Thymus (tissue), 11 donors: ENCODE data around the gene SLC46A2. TPM values are rescaled to one million over a fixed set of nuclear protein-coding genes. Genes with fewer than 3 reads are reported as not detected.

ENCODE experiments used
- DNase-seq, 9 donors: peaks; one replicate each; pipeline ENCODE4 v3.0.0-alpha.2; 2013; ENCODE audit warnings: low spot score in 9 of 9, low read depth in 6 of 9, missing footprints in 1 of 9
- H3K27ac ChIP-seq, 2 donors: one replicate each; pipeline ENCODE4 v1.5.1; 2013; ENCODE audit warnings: control low read depth in 1 of 2, low read depth in 1 of 2, low read length in 1 of 2, mild to moderate bottlenecking in 1 of 2, moderate library complexity in 1 of 2
- H3K27me3 ChIP-seq, 2 donors: one replicate each; pipeline ENCODE4 v1.5.1; 2013; ENCODE audit warnings: low read length in 1 of 2; ENCODE audit not compliant: control insufficient read depth in 2 of 2, insufficient read depth in 1 of 2
- H3K36me3 ChIP-seq, 2 donors: one replicate each; pipeline ENCODE4 v1.5.1; 2013; ENCODE audit warnings: low read length in 1 of 2, mild to moderate bottlenecking in 1 of 2, moderate library complexity in 1 of 2; ENCODE audit not compliant: control insufficient read depth in 2 of 2, insufficient read depth in 2 of 2
- H3K4me1 ChIP-seq, 2 donors: one replicate each; pipeline ENCODE4 v1.5.1; 2013; ENCODE audit warnings: low read length in 2 of 2; ENCODE audit not compliant: control insufficient read depth in 2 of 2, insufficient read depth in 2 of 2
- H3K4me3 ChIP-seq, 2 donors: one replicate each; pipeline ENCODE4 v1.5.1; 2013; ENCODE audit warnings: low read length in 2 of 2, control low read depth in 1 of 2, mild to moderate bottlenecking in 1 of 2
- H3K9me3 ChIP-seq, 2 donors: one replicate each; pipeline ENCODE4 v1.5.1; 2013; ENCODE audit warnings: low read length in 1 of 2, mild to moderate bottlenecking in 1 of 2; ENCODE audit not compliant: control insufficient read depth in 2 of 2, insufficient read depth in 1 of 2
- WGBS: extraction: QIAGEN DNeasy Blood & Tissue Kit; methylation state at CpG from one replicate; pipeline ENCODE4 v1.1.7; 2013; 5-methylcytosine and 5-hydroxymethylcytosine counted together
- polyA plus RNA-seq: library from polyadenylated mRNA; stranded (reverse); fragments of 200-250 nt; gene quantifications from one replicate; pipeline ENCODE4 v1.2.3, GENCODE V29; 2013
- total RNA-seq: library from RNA; stranded (reverse); fragments of 120-200 nt; gene quantifications from one replicate; pipeline ENCODE4 v1.2.4, GENCODE V29; 2013
- donor health status: healthy.

SLC46A2 gene
- total and polyA plus RNA-seq, 2 donors: 0.98 to 24.6 TPM

GRCh38 chr9:112894041-112894440 lies 3.4 kb upstream of the SLC46A2 start:
- no peak for DNase-seq
- H3K27ac ChIP-seq: no peak overlapping the region
- peaks cover 14 to 37% of the 10 kb centered on the region in 2 donors for H3K27me3 ChIP-seq
- 92% methylated on average over 1 of the region's 1 CpG for WGBS
- no peak overlapping the region for H3K4me3 ChIP-seq
- H3K9me3 ChIP-seq: no peaks in the 10 kb centered on the region
- H3K4me1 ChIP-seq: peaks cover 0 to 4% of the 10 kb centered on the region in 2 donors
- H3K36me3 ChIP-seq: no peaks in the 10 kb centered on the region

GRCh38 chr9:112892981-112893380 lies 2.3 kb upstream of the SLC46A2 start:
- DNase-seq: no peak
- no peak overlapping the region for H3K27ac ChIP-seq
- WGBS: 99% methylated on average over 2 of the region's 2 CpGs
- H3K4me1 ChIP-seq: no peaks in the 10 kb centered on the region
- H3K9me3 ChIP-seq: no peaks in the 10 kb centered on the region
- no peak overlapping the region for H3K4me3 ChIP-seq
- no peaks in the 10 kb centered on the region for H3K36me3 ChIP-seq
- peaks cover 14 to 39% of the 10 kb centered on the region in 2 donors for H3K27me3 ChIP-seq

GRCh38 chr9:112891521-112891920 lies 845 bp upstream of the SLC46A2 start:
- Histone ChIP-seq H3K27ac (no peak overlapping the region), H3K9me3 (no peaks in the 10 kb centered on the region), H3K36me3 (no peaks in the 10 kb centered on the region), H3K4me3 (no peak overlapping the region), H3K27me3 (peaks cover 14 to 39% of the 10 kb centered on the region in 2 donors), H3K4me1 (no peaks in the 10 kb centered on the region)
- WGBS: 95% methylated on average over 3 of the region's 3 CpGs
- DNase-seq: no peak

GRCh38 chr9:112887381-112887780 lies 3.3 kb downstream of the SLC46A2 start:
- Histone ChIP-seq H3K27ac (no peak overlapping the region), H3K27me3 (peaks cover 14 to 35% of the 10 kb centered on the region in 2 donors), H3K4me3 (no peak overlapping the region), H3K4me1 (no peaks in the 10 kb centered on the region), H3K36me3 (no peaks in the 10 kb centered on the region), H3K9me3 (no peaks in the 10 kb centered on the region)
- DNase-seq: no peak
- WGBS: 71% methylated on average over 5 of the region's 5 CpGs

GRCh38 chr9:112886351-112886750 lies 4.3 kb downstream of the SLC46A2 start:
- DNase-seq: no peak
- peaks cover 0 to 2% of the 10 kb centered on the region in 2 donors for H3K36me3 ChIP-seq
- H3K4me3 ChIP-seq: no peak overlapping the region
- H3K4me1 ChIP-seq: no peaks in the 10 kb centered on the region
- H3K9me3 ChIP-seq: no peaks in the 10 kb centered on the region
- WGBS: 98% methylated on average over 4 of the region's 4 CpGs
- H3K27ac ChIP-seq: no peak overlapping the region
- peaks cover 14 to 25% of the 10 kb centered on the region in 2 donors for H3K27me3 ChIP-seq

GRCh38 chr9:112885324-112885723 lies 5.4 kb downstream of the SLC46A2 start:
- no peak for DNase-seq
- Histone ChIP-seq H3K9me3 (no peaks in the 10 kb centered on the region), H3K27me3 (peaks cover 7 to 15% of the 10 kb centered on the region in 2 donors), H3K27ac (no peak overlapping the region), H3K36me3 (peaks cover 0 to 2% of the 10 kb centered on the region in 2 donors), H3K4me3 (no peak overlapping the region), H3K4me1 (no peaks in the 10 kb centered on the region)
- WGBS: 15% methylated on average over 1 of the region's 1 CpG

GRCh38 chr9:112884721-112885120 lies 6.0 kb downstream of the SLC46A2 start:
- Histone ChIP-seq H3K27me3 (peaks cover 2 to 9% of the 10 kb centered on the region in 2 donors), H3K4me1 (no peaks in the 10 kb centered on the region), H3K27ac (no peak overlapping the region), H3K4me3 (no peak overlapping the region), H3K36me3 (peaks cover 0 to 2% of the 10 kb centered on the region in 2 donors), H3K9me3 (no peaks in the 10 kb centered on the region)
- WGBS: 95% methylated on average over 5 of the region's 5 CpGs
- no peak for DNase-seq

- Histone ChIP-seq H3K4me1 (no peaks in the 10 kb centered on the region), H3K36me3 (peaks cover 0 to 2% of the 10 kb centered on the region in 2 donors), H3K9me3 (no peaks in the 10 kb centered on the region), H3K27me3 (peaks cover 0 to 2% of the 10 kb centered on the region in 2 donors), H3K27ac (no peak overlapping the region), H3K4me3 (no peak overlapping the region)
- DNase-seq: no peak
- 45% methylated on average over 6 of the region's 6 CpGs for WGBS
These were observed 6.6 kb downstream of the SLC46A2 start for GRCh38 chr9:112884101-112884500.

- no peak overlapping the region for H3K27ac ChIP-seq
- whole genome bisulfite sequencing: 96% methylated on average over 7 of the region's 7 CpGs
These were observed 9.3 kb downstream of the SLC46A2 start for GRCh38 chr9:112881331-112881730.

GRCh38 chr9:112880650-112881049 lies 10.0 kb downstream of the SLC46A2 start:
- H3K27me3 ChIP-seq: no peaks in the 10 kb centered on the region
- H3K4me3 ChIP-seq: no peak overlapping the region
- H3K4me1 ChIP-seq: no peaks in the 10 kb centered on the region
- no peak for DNase-seq
- H3K9me3 ChIP-seq: no peaks in the 10 kb centered on the region
- WGBS: 97% methylated on average over 1 of the region's 1 CpG
- no peak overlapping the region for H3K27ac ChIP-seq
- peaks cover 0 to 2% of the 10 kb centered on the region in 2 donors for H3K36me3 ChIP-seq

More at GRCh38 chr9:112881331-112881730, 9.3 kb downstream of the SLC46A2 start:
- H3K4me1 ChIP-seq: no peaks in the 10 kb centered on the region
- no peak for DNase-seq
- H3K27me3 ChIP-seq: no peaks in the 10 kb centered on the region
- no peak overlapping the region for H3K4me3 ChIP-seq
- H3K9me3 ChIP-seq: no peaks in the 10 kb centered on the region
- H3K36me3 ChIP-seq: peaks cover 0 to 2% of the 10 kb centered on the region in 2 donors
